Skin of body (tissue), 2 donors: ENCODE measurements around the gene CTXND1. TPM values are rescaled to one million over a fixed set of nuclear protein-coding genes. Genes with fewer than 3 reads are reported as not detected.

Experiments used
- DNase-seq: peaks from one replicate; lab custom pipeline; 2025; lab: John Stamatoyannopoulos, UW
- total RNA-seq: library from RNA; depleted of rRNA; stranded (reverse); fragments of >200 nt; gene quantifications from one replicate; pipeline ENCODE4 v1.2.3, GENCODE V29; 2014

Gene CTXND1
- total RNA-seq, 1 donor from 2014 or later, result 0.30 TPM

DNA sequence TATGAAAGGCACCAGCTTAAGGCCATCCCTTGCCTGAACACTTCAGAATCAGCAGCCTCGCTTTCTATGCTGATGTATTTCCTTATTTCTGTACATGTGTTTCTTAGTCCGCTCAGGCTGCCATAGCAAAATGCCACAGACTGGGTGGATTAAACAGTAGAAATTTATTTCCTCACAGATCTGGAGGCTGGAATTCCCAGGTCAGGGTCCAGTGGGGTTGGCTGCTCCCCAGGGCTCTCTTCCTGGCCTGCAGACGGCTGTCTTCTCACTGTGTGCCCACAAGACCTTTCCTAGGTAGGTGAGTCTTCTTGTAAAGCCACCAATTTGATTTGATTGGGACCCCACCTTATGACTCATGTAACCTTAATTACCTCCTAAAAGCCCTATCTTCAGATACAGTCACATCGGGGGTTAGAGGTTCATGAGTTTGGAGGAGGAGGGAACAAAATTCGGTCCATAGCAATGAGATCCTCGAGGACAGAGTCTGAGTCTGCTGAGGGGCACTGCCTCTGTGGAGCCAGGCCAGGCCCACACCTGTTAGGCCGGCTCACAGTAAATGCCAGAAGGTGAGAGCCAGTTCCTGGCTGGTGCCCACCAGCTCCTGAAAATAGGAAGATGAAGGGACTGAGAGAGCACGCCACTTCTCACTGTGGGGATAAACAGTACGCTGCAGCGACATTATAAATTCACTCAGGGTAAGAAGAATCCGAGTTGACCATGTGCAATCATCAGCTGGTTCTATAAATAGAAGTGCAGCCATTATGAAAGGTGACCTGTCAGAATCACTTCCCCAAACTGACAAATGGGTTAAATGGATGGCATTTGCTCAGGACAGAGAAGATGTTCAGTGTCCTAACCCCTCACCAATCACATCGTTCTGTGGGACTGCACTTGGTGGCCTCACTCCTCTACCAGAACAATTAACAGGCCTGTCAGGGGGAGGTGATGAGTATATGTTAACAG lies 41.1 kb downstream of the CTXND1 start:
- DNase-seq, result no peak

DNA sequence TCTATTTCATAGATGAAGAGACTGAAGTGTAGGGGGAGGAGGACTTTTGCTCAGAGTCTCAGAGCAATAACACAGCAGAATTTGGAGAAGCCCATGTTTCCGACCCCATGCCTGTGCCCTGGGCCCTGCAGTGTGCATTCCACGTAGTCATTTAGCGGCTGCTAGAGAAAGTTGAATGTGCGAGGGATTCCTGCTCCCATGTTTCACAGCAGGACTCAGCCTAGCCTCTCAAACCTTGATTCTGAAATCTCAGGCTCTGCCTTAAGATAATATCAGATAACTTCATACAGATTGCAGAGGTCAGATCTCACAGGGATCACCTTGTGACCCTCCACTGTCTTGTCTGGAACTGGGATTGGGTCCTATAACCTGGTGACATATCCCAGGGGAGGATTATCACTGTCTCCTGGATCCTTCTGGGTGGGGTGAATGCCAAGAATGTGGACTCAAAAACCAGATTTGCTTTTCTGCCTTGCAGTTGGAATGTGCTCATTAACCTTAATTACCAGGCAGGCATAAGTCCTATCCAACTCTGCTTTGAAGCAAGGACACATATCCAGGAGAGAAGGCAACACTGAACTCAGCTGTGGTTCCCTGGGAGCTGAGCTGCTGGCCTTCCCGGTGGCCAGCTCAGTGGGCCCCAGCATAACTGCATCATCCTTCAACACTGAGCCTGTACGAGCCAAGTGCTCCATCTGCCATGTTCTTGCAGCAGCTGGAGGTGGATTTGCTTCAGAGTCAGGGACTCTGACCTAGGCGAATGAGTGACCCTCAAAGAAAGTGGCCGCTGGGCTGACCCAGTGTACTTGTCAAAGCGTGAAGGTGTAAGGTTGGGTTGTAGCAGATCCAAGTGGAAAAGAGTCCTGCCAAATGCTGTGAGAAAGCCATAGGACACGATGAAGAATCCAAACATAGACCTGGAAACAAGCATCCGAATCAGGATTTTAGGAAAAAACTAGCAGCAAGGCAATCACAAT lies 43.0 kb downstream of the CTXND1 start:
- DNase-seq, result no peak

DNA sequence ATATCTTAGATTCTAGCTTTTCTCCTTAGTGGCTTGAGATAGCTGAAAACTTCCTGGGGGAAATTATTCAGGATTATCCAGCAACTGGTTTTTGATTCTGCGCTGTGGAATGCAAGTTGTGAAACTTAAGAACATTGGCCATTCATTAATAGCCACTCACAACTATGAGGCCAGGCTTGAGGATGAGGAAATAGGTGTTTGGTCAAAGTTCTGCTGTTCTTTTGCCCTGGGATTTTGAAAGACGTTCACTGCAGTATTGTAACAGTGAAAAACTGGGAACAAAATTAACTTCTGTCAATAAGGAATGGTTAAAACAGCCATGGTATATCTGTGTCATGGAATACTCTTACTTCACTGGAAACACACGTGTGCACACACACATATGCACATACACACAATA lies 44.1 kb downstream of the CTXND1 start:
- DNase-seq, result no peak

DNA sequence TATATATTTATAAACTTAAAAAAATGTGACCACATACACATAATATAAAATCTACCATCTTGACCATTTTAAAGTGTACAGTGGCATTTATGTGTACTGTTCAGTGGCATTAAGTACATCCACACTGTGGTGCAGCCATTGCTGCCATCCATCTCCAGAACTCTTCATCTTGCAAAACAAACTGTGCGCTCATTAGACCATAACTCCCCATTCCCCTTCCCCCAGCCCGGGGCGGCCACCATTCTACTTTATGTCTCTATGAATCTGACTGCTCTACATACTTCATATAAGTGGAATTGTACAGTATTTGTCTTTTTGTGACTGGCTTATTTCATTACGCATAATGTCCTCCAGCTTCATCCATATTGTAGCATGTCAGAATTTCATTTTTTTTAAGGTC lies 47.8 kb downstream of the CTXND1 start:
- DNase-seq, result no peak

DNA sequence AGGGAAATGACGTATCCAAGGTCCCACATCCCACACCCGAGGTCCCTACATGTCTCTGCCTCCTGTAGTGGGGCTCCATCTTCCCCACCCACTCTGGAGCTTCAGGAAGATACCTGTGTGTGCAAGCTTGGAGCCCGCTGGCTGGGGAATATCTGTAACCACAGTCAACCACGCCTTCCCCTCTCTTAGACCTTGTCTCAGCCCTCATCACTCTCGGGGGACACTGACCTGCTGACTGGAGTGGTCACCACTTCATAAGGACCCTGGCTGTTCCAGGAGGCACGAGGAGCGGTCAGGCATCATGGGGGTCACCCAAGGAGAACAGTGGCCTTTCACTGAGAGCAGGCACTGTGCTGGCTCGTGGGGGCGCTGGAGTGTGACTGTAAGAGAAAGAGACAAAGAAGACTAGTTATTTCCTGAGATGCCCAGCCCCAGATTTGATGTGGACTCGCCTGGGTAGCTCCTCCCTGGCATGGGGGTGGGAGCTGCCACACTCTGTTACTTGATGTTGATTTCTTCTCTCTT lies 48.6 kb downstream of the CTXND1 start:
- DNase-seq, result no peak

DNA sequence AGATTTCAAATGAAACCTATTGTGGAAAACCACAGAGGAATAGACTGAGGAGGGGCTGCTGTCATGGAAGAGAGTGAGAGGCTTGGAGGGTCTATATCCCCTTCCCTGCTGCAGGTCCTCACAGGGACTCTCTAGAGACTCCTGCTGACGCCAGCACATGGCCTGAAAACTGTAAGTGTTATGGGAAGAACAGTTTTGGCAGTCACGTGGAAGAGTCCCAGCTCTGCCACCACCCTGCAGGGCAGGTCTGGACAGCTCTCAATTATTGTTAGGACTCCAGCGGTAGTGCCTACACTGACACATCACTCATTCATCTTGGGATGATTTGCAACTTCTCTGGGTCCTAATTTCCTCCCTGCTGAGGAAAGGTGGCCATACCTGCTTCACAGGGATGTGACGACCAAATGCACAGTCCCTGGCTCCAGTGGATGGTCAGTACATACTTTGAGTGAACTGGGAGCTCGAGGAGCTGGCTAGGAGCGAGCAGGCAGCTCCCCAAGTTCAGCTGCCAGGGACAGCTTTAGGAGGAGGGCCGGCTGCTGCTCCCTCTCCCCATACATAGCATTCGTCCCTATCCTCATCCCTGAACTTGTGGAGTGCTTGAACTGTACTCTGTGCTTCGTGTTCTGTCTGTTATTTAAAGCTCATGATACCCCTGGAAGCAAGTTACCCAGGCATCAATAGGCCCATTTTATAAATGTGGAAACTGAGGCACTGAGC lies 49.2 kb downstream of the CTXND1 start:
- no peak for DNase-seq

DNA sequence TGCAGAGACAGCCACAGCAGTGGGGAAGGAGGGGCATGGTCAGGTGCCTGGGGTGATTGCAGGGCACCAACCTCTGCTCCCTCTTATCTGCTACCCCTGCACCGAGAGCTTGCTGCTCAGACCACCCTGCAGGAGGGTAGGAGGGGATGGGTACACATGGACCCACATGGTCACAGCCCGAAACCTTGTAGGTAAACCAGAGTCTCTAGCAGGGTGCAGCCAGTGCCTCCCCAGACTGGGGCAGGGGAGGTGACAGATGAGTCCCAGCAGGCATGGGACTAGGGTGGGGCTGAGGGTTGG lies 50.0 kb downstream of the CTXND1 start:
- DNase-seq, result no peak

DNA sequence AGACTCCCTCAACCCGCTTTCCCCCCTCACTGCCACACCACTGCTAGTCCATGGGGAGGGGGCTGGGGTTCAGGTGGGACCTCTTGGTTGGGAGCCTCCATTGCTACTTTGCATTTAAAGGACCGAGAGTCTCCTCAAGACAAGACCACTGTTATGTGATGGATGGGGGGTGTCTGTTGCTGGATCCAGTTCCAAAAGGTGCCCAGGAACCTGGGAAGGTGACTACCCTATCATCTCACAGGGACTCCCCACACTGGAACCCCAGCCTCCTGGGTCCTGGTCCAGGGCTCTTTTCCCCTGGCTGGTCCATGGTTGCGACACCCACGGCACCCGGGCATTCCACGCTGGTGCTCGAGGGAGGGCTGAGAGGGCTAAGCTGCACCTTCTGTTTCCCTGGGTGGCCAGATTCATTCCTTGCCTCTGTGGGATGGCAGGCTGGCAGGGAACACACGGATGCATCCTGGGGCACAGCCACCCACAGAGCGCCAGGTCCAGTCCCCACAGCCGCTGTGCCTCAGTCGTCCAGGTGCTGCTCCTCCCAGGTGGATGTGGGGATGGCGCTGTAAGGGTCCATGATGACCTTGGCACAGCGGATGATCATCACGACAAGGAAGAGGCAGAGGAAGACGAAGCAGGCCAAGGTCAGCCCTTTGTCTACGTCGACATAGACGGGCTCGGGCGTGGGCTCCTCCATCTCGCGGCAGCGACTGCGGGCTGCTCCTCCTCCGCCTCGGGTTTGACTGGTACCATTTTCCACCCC lies 50.6 kb downstream of the CTXND1 start:
- no peak for DNase-seq

DNA sequence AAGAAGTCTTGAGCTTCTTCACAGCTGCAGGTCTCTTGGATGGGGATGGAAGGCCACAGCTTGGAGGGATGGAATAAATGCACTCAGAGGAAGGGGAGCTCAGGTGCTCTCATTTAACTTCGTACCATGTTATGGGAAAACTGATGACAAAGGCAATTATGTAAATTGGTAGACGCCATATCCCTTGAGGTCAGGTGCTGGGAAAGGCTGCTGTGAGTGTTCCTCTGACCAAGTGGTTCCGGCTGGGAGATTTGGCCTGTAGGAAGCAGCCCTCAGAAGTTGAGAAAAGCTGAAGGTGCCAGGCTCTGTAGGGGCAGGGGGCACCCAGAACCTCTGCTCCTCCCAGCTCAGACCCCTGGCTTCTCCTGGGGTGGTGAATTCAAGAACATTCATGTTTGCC lies 52.1 kb downstream of the CTXND1 start:
- no peak for DNase-seq

DNA sequence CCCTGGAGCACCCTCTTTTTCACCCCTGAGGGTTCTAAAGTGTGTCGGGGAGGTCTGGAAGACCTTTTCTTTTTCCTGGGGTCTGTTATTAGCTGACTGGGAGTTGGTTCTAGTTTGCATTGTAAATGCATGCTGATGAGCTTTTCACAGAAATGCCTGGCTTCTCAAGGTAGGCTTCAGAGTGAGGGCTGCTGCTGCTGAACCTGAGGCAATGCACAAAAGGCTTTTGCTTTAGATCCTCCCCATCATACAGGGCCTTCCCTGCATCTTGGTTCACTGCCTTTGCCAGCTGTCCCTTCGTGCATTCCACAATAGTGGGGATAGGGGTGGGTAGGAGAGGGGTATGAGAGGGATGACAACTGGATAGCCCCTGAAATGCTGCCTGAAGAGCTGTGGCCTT lies 52.6 kb downstream of the CTXND1 start:
- no peak for DNase-seq

DNA sequence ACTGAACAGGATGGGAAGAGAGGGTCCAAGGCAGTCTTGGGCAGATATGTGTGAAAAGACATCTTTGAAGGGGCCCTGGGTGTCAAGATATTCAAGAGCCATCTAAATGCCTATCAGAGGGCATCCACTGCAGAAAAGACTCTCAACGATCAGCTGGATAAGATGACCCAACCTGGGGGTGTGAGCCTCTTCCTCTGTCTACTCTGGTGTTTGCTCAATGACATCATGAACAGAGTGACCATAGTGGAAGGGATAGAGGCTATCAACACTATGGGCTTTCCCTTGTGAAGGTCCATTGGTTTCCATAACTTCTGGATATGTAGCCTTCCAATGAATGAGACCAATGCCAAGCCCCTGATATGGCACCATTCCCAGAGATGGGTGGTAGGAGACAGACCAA lies 57.1 kb downstream of the CTXND1 start:
- no peak for DNase-seq

DNA sequence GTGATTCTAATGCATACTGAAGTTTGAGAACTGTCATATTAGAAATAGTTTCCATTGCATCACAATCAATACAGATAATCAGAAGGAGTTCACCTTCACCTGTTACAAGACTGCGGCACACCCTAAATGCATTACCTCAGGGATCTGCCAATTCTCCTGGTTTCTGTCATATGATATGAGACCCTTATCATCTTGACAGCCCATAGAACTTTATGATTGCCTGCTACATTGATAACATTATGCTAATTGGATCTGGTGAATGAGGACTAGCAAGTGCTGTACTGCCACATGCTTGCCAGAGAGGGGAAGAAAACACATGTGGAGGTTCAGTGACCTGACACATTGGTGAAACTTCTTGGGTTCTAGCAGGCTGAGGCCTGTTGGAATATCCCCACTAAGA lies 57.8 kb downstream of the CTXND1 start:
- DNase-seq, result no peak

DNA sequence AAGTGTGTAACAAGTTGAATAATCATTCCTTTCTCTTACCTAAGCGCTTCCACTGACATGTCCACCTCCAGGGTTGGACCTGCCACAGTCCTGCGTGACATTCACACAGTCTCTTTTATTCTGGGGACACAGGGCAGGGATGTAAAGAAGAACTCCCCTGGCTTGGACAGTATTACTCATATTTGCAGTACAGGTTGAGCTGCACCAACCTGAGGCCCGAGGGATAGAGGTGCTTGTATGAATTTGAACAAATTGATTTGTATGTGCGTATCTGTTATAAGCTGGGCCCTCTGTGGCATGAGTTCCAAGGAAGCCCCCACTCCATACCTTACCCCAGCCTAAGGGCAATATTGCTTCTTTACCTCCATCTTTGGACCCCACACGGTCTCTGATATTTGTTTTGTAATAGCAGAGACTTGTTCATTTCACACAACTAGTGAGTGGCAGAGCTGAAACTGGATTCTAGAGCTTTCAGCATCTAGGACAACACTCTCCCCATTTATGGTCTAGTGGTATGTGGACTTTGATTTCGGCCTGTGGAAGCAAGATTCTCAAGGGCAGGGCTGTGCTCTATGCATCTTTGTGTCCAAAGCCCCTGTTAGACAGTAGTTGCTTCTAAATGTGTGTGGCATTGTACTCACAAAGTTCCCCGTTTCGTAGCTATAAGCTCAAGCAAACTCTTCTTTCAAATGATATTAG lies 60.0 kb downstream of the CTXND1 start:
- DNase-seq, result no peak

DNA sequence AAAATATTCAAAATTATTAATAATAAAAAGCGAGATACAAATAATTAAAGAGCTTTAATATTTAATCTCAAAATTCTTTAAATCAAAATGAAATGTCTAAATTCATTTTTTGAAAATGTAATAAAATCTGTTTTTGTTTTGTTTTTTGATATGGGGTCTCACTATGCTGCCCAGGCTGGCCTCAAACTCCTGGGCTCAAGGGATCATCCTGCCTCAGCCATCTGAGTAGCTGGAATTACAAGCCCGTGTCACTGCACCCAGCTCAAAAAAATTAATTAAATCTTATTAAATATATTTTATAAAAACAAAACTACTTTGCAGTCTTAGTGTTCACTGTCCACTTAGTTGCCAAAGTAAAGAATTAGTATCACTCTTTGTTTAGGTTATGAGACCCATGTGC lies 60.8 kb downstream of the CTXND1 start:
- no peak for DNase-seq

DNA sequence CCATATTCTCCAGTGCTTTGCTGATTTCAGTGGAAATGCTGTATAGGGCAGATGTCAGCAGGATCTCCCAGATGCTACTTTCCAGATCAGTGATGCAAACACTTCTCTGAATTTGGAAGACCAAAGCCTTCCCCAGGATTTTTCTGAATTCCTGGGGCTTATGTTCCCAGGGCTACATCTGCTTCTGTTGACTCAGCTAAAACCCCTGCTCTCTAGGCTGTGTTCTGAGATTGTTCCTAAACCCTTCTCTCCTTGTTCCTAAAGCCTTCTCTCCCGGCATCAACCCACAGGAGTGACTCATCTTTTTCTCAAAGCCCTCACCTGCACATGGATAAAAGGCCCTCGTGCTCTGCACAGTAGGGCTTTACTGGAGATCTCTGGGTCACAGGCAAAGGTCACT lies 63.8 kb downstream of the CTXND1 start:
- no peak for DNase-seq

DNA sequence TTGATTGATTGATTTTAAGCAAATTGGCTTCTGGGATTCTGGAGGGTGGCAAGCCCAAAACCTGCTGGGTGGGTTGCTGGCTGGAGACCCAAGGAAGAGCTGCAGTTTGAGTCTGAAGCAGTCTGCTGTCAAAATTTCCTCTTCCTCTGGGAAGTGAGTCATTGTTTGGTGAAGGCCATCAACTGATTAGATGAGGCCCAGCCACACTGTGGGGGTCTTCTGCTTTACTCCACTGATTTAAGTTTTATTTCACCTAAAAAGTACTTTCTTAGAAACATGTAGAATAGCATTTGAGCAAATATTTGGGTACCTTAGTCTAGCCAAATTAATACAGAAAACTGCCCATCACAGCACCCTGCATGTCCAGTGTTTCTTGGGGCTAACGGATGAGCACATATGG lies 65.4 kb downstream of the CTXND1 start:
- no peak for DNase-seq

DNA sequence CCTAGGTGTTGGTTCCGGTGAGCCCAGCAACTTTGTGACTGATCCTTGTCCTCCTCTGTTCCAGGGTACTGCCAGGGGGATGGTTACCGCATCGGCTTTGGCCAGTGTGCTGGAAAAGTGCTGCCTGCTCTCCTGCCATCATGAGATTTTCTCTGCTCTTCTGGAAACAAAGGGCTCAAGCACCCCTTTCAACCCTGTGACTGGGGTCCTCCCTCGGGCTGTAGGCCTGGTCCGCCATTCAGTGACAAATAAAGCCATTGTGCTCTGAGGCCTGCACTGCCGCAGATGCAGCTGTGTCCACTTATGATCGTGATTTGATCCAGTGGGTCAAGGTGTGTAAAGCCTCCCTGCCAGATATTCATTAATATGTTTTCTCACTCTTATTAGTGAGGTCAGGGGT lies 65.9 kb downstream of the CTXND1 start:
- no peak for DNase-seq

DNA sequence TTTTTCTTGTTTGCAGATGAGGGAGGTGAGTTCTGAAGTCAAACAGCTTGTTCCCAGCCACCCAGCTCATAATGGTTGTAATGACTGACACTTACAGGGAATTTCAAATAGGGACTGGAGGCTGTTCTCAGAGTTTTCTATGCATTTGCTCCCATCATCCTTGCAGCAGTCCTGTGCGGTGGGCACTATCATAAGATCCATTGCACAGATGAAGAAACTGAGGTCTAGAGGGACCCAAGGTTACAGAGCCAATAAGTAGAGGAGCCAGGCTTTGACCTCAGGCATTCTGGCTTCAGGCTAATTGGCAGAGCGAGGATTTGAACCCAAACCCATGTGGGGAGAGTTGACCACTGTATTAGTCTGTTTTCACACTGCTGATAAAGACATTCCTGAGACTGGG lies 66.9 kb downstream of the CTXND1 start:
- no peak for DNase-seq

DNA sequence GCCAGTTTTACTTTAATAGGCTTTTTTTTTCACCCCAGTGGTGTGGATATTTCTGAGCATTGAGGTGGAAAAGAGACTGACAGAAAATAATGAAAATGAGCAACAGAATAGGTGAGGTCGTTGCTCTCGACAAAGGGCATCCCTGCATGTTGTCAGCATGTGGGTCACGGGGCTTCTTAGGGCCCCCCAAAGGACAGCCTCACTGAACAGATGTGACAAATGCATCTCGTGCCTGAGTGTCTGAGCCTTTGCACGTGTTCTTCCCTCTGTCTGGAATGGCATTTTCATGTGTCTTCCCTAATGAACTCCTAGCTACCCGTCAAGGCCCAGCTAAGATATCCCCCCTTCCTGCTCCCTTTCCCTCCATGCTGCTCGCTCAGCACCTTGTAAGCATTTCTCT lies 67.5 kb downstream of the CTXND1 start:
- DNase-seq, result no peak

DNA sequence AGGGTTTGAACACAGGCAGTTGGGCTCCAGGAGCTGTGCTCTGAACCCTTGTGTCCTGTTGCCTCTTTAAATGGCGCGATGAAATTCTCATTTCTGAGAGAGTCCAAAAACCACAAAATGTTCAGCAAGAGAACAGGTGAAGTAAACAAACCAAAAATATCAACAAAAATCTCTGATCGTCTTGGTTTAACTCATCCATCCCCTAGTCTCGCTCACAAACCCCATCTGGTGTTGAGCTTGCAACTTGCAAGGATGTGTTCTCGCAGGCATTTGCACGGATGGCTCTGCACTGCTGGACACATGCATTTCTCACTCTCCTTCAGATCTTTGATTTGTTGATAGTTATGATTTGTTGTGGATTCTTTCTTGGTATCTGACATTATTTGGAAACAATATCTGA lies 68.1 kb downstream of the CTXND1 start:
- no peak for DNase-seq
